HG02623 (cell line): Measurements from ENCODE around the gene MAPK11.

Experiments used
- ATAC-seq: cut with Tn5 transposase; IDR thresholded peaks from one replicate; pipeline ENCODE4 v1.9.1; 2021; ENCODE audit warnings: moderate library complexity; ENCODE audit not compliant: unreplicated experiment

MAPK11 gene

GRCh38 chr22:50262973-50263617 lies 7.1 kb downstream of the MAPK11 start:
- ATAC-seq: no peak

DNA sequence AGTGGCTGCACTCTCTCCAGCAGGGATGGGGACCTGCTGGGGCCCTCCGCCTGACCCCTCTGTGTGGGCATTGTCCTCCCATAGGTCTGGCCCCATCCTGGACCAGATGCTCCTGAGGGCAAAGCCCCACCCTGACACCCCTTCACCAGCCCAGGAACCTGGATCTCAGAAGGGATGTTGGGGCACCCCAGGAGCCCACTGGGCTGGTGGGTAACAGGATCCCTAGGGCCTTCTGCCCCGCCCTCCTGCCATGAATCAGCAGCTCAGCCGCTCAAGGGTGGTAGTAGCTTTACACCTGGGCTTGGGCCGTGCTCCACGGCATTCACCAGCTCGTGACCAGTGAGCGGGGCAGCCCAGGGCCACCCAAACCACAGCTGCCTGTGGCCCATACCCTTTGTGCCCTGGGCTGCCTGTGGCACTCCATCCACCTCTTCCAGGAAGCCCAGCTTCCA lies 7.7 kb downstream of the MAPK11 start:
- no peak for ATAC-seq

- ATAC-seq: no peak
Measured at GRCh38 chr22:50261615-50262459, 8.3 kb downstream of the MAPK11 start, which contains the start of gene MAPK12. Gene MAPK12, minus strand, starts transcription at chr22:50261683. Its CDS starts 174 bp downstream, at chr22:50261509.

DNA sequence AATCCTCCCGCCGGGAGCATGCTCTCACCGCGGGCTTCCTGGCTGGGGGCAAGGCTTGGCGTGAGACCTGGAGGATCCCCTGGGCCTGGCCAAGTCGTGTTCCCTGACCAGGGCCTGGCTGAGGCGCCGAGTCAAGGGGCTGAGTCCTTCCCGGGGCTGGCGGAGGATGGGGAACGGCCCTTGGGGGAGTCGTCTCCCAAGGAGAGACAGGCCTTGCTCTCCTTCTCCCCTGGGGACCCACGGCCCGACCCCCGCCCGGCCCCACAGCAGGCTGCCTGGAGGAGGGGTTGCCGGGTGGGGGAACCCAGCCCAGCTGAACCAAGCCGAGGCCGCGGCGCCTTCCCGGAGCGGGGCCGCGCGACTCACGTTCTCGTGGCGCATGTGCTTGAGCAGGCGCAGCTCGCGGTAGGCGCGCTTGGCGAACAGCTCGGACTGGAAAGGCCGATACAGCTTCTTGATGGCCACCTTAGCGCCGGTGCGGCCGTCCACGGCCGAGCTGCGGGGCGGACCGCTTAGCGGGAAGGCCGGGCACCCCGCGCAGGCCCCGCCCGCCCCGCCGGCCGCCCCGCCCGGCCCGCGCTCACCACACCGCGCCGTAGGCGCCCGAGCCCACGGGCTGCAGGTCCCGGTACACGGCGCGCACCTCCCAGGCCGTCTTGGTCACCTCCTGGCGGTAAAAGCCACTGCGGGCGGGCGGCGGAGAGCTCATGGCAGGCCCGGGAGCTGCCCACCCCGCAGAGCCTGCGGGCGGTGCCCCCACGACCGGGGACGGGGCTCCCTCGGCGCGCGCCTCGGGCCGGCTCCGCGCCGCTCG lies 9.2 kb downstream of the MAPK11 start:
- no peak for ATAC-seq

GRCh38 chr22:50260434-50260800 lies 9.8 kb downstream of the MAPK11 start:
- ATAC-seq: no peak

DNA sequence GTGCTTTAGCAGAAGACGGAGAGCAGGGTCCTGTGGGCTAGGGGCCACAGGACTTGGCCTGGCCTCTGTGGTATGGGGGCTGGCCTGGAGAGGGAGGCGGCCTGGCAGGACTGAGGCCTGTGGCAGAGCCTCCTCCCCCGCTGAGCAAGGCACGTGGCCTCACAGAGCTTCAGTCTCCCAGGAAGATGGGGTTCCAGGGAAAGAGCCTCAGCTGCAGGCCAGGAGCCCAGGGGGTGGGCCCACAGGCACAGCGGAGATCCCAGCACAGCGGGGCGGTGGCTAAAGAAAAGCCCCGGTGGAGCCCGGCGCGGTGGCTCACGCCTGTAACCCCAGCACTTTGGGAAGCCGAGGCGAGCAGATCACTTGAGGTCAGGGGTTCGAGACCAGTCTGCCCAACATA lies 10.9 kb downstream of the MAPK11 start:
- no peak for ATAC-seq

GRCh38 chr22:50258361-50259292 lies 11.6 kb downstream of the MAPK11 start:
- no peak for ATAC-seq

DNA sequence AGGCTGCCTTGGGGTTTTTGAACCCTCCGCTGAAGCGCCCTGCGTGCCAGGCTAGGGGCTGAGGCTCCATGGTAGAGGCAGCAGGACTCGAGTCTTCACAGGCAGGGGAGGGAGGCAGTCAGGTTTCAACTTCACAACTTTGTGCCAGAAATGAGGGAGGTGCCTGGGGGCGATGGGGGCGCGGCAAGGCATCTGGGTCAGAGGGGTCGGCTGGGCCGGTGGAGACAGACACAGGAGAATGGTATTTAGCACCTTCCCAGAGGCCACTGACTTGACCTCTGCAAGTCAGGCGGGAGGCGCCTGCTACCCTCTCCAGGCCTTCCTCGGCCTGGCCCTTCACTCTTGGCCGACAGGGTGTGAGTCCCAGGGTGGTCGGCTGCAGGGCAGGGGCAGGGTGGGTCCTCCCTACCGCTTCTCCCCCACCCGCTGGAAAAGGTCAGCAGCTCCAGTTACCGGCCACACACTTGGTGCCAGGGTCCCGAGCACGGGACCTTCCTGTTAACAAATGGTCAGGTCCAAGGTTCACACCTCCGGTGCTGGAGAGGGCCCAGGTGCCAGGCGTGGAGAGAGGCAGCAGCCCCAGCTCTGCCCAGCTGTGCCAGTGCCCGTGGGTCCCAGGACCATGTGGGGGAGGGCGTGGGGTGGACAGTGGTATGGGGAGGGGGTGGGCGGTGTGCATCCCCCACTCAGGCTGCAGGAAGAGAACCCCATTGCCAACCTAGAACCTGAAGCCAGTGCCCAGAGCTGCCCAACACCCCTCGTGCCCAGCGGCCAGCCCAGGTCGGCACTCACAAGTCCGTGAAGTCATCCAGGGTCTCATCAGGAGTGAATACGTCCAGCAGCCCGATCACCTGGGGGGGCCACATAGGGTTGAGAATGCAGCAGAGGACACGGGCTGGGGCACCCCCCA lies 12.5 kb downstream of the MAPK11 start:
- ATAC-seq: no peak

- no peak for ATAC-seq
Measured at GRCh38 chr22:50257041-50257440, 13.1 kb downstream of the MAPK11 start.

GRCh38 chr22:50256258-50256862 lies 13.8 kb downstream of the MAPK11 start:
- no peak for ATAC-seq

DNA sequence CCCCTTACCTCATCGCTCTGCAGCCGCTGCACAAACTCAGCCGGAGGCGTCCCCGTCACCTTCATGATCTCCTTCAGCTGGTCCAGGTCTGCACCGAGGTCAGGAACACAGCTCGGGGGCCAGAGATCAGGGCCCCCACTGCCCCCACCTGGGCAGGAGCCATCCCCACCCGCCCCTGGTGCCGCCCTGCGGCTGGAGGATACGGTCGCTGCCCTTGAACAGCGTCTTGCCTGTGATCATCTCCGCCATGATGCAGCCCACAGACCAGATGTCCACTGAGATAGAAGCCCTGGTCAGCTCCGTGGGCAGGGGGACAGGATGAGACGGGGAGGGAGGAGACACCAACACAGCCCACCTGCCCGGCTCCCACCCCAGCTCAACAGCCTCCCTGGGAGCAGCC lies 14.6 kb downstream of the MAPK11 start:
- no peak for ATAC-seq

DNA sequence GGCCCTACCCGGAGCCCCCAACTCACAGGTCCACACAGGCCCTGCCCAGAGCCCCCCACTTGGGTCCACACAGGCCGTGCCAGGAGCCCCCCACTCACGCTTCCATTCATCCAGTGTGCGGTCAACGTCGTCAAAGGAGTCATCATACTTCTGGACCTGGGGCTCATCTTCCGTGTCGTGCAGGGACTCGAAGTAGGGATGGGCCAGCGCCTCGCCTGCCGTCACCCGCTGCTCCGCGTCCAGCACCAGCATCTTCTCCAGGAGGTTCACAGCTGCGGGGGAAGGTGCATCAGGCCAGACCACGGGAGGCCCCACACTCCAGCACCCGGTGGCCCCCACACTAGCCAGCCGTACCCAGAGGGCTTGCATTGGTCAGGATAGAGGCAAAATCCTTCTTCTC lies 15.1 kb downstream of the MAPK11 start:
- ATAC-seq: no peak

GRCh38 chr22:50253941-50254340 lies 16.2 kb downstream of the MAPK11 start:
- no peak for ATAC-seq

DNA sequence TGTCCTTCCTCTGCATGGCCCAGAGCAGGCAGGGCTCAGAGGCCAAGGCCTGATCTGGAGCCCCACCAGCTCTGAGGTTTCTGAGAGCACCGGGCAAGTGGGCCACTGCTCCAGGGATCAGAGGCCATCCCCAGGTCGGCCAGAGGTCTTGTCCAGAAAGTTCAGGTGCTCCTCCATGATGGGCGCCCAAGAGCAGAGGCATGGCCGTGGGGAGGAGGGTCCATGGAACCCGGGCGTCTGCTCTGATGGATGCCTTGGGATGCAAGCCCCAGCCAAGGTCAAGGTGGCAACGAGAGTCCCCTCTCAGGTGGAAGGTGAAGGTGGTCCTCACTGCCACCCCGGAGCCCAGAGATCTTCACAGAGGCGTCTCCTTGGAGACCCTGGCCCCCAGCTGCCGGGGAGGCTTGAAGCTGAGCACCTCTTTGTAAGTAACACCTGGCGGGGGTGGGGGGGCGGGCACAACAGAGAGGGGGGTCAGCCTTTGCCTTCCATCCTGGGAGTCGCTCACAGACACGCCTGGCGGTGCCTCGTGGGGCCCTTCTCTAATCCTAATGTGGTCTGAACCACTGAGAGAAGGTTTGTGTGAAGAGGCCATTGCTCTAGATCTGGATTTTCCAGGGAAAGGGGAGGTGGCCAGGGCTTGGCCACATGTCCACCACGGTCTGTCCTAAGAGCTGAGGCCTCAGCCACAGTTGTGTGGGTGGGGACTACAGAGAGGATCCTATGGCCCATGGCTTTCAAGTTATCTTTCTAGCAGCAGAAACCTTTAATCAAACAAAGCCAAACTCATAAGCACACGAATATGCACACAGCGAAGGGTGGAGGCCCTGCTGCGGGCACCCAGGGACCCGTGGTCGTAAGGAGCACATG lies 16.9 kb downstream of the MAPK11 start:
- ATAC-seq: no peak

- ATAC-seq: no peak
Measured at GRCh38 chr22:50252082-50253045, 17.8 kb downstream of the MAPK11 start.

GRCh38 chr22:50251477-50252081 lies 18.6 kb downstream of the MAPK11 start:
- ATAC-seq: no peak
